DMS 273 (cell line): ENCODE measurements around the gene STT3B.
A peak's percentile ranks its signal among the peaks of the same experiment; 100 is the strongest.

Experiments used
- DNase-seq: peaks from one replicate; lab custom pipeline; 2025; ENCODE audit not compliant: unreplicated experiment; lab: John Stamatoyannopoulos, UW

STT3B gene

DNA sequence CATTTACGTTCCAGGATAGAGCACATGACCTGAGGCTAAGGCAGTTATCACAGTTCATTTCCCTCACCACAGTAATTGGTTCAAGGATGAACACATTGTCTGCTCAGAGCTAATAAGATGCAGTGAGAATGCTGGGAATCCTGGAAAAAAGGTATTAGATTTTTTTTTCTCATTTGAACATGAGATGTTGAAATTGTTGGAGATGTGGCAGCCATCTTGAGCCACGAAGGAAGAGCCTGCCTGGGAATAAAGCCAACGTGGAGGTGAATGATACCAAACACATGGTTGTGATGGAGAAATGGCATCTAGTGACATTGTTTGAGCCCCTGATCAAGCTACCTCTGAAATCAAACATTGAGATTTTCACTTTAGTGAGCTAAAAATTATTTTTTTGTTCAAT, 16.0 kb upstream of the STT3B start:
- no peak for DNase-seq

DNA sequence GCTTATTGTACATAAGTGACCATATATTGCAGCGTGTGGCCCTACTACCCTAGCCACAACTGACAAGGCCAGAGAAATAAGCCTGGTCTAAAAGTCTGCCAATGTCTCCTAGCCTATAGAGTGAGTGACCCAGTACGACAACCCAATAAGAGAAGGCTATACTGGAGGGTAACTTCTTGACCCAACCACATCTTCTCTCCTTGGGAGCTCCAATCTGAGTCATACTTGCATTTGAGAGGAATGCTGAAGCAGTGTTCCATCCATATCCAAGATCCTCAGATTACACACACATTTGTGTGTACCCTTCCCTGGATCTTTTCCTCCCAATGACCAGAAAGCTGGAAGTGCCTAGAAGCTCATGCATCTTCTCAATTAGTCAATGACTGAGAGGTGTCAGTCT, 11.3 kb upstream of the STT3B start:
- DNase-seq, result no peak

DNA sequence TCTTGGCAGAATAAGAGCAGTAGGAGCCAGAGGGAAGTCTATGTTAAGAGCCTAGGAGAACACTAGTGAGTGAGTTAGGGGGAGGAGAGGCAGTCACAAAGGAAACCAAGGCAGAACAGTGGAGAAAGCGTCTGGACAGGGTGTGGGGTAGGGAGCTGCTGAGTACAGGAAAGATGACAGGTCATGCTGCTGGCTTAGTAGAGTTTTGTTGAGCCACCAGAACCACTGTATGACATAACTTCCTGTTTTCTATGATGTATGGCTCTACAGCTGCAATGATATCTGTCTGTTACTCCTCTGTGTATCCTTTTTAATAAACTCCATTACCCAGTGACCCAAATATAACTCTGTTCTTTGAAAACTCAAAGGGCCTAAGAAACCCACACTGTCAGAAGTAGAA, 10.6 kb upstream of the STT3B start:
- DNase-seq, result no peak

GRCh38 chr3:31523543-31523942, 9.2 kb upstream of the STT3B start:
- DNase-seq, result peak; percentile 6

- DNase-seq, result no peak
Measured at GRCh38 chr3:31525532-31525931, 7.2 kb upstream of the STT3B start.

GRCh38 chr3:31529421-31529820, 3.3 kb upstream of the STT3B start:
- DNase-seq, result no peak

DNA sequence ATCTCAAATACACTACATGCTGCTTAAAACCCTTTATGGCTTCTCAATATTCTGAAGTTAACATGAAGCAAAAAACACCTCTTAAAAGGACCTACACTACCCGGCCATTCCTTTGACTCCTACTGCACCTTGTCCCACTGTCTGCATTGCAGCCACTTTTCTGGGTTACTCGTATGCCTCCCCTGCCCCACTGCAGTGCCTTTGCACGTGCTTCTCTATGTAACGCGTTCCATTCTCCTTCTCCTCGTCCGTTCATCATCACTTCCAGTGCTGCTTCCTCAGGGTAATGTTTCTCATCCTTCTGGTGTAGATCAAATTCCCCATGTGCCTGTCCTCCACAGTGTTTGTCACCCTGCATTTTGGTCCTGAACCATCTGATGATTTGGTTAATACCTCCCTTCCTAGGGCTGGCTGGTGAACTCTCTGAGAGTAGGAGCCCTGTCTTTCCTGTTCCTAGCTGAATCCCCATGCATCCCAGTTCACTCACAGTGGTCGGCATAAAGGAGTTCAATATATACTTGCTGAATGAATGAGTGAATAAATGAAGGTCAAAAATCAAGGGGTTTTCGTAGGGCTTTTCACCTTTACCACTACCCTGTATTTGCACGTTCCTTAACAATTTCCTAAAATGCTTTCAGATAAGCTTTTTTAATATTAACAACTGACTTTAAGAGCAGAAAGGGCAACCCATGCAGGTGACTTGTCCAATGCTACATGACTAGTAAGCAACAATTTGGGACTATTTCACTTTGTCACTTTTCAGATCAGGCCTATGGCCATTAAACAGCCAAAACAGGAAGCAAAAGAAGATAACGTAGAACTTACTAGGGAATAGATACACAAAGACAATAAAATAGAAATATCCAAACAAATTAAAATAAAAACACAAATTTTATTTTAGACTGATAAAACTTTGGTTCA, 2.4 kb upstream of the STT3B start:
- no peak for DNase-seq

DNA sequence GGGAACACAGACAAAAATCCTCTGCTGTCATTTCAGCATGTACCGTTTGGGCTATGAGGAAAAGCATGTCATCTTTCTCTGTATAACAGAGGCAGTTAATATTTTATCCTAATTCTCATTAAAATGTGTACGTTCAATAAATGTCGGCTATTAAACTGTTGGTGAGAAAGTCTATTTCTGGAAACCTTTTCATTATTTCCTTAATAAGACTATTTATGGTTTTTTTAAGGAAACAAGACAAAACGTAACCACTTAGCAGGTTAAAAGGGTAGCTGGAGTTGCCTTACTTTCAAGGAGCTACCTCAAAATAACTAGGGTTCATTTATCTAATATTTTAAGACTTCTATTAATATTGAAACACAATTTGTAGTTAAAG, 1.8 kb upstream of the STT3B start:
- no peak for DNase-seq

DNA sequence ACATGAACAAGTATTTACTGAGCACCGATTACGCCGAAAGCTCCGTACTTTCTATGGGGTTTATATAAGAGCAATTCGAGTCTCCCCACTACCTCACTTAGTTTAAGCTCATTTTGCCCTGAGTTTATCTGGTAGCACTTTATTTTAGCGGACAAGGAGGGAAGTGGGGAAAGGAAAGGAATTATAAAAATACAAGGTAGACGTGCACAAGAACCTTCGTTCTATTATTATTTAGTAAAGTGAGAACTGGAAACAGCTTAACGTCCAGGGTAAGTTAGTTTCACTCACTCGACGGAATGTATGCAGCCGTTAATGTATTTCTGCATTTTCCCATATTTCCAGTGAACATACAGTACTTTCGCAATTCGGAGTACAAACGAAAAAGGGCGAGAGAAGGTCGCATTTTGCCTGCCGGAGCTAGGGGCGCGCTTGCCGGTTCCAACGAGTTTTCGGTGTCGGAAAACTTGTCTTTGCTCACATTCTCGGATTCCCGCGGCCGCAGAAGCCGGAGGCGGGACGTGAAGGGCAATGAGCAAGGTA, 1.2 kb upstream of the STT3B start:
- DNase-seq, result peak; percentile 42

DNA sequence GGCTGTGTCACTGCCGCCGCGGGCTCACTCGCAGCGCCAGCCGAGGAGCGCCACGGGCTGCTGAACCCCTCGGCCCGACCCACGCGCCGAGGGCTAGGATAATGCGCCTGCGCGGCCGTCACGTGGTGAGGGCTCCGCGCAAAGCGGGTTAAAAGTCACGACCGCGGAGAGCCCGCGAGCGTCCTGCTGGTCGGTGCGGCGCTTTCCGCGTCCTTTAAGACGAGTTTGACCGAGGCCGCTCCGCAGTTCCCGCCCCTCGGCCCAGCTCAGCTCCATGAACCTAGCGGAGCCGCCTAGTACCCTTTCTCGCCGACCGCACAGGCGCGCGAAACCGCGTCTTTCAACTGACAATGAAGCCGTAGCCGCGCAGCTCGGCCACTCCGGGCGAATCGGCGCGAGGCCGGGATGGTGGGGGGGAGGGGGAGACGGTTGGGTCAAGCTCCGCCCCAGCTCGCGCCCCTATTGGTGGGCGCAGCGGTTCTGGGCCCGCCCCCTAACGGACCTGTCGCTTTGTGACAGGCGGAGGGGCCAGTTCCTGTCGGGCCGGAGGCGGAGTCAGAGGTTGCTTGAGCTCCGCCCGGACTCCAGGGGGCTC, 636 bp upstream of the STT3B start:
- DNase-seq, result peak; percentile 98

DNA sequence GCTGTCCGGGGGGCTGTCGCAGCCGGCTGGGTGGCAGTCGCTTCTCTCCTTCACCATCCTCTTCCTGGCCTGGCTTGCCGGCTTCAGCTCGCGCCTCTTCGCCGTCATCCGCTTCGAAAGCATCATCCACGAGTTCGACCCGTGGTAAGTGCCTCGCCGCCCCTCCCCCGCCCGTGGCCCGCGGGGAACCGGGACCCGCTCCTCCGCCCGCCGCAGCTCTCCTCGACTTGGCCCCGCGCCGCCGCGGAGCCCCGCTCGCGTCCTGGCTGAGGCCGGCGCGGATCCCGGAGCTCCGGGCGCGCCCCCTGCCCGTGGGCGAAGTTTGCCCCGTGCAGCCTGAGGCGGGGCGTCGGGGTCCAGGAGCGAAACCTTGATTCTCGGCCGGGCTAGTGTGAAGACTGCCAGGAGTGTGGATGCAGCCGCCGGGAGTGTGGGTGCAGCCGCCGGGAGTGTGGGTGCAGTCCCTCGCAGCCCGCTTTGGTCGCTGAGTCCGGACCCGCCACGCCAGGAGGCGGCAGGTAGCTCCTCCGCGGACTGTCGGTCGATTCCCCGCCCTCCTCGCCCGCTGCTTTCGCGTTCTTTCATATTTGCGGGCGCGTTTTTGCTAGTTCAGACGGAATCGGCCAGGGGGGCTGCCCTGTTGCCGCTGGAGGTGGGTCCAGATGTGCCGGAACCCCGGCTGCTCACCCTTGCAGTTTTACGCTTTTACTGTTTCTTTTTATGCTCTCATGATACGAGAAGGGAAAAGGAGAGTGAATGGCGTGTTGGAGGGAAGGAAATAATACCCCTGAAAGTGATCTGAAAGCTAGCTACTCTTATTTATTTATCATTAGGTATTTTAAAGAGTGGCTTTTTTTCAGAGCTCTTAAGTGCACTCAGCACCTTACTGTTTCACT, 692 bp downstream of the STT3B start:
- DNase-seq, result peak; percentile 68

DNA sequence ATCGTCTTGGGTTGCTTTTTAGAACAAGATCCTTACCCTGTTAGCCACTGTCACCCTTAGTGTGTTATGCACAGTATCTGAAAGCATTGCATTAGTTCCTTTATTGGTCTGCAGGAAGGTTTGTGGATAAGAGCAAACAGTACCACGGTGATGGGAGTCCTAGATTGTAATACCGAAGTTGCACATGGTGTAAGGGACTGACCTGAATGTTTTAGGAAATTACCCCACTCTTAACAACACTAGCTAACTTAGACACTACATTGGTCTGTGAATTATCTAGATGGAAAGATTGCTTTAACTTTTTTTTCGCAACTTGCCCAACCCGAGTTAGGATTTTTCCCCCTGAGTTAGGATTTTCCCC, 1.3 kb downstream of the STT3B start:
- peak; percentile 27 for DNase-seq

DNA sequence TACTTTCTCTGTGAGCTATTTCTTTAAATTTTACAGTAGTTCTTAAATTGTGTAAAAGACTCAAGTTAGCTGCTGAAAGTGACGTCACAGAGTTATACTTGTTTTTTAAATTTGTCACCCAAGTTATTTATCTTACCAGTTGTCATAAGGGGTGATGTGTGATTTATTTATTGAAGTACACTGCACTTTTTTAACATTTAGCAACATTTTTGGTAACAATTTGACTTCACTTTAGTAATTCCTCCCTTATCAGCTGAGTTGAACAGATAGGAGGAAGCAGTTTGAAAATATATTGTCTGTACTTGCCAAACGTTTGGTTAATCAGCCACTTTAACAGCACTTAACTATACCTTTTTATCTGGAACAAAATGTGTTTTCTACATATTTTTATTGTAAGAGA, 3.8 kb downstream of the STT3B start:
- no peak for DNase-seq

DNA sequence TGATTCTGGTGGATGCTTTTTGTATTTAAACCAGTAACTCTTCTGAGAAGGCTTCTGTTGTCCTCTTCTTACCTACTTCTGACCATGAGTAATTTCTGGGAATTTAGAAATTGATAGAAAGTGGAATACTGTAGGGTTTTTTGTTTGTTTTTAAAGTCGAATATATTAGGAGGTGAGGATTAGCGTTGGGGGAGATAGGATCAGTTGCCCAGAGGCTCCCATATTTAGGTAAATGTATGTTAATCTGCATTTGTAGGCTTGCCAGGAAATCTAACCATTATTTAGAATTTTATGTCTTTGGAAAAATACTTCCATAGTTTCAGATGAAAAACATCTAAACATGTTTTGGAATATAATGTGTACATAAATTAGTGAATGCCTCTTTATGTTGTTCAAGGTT, 6.1 kb downstream of the STT3B start:
- DNase-seq, result no peak

GRCh38 chr3:31539275-31539674, 6.5 kb downstream of the STT3B start:
- DNase-seq, result no peak

GRCh38 chr3:31541089-31541488, 8.4 kb downstream of the STT3B start:
- no peak for DNase-seq

GRCh38 chr3:31542246-31542645, 9.5 kb downstream of the STT3B start:
- no peak for DNase-seq

DNA sequence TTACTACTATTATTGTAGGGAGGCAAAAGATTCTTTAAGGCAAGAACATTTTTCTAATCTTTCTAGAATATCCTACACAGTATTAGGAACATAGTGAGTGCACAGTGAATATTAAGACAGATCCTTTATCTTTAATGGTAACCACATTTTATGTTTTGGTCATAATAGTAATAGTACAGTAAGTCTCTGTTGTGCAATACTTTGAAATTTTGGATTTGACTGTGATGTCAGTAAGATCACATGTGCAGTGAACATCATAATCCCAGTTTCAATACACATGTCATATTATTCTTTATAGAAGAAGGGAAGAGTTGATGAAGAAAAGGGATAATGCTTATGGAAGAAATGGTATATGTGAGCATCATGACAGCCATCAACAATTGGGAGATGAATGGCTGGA, 10.7 kb downstream of the STT3B start:
- DNase-seq, result no peak

GRCh38 chr3:31544634-31545033, 11.9 kb downstream of the STT3B start:
- no peak for DNase-seq

DNA sequence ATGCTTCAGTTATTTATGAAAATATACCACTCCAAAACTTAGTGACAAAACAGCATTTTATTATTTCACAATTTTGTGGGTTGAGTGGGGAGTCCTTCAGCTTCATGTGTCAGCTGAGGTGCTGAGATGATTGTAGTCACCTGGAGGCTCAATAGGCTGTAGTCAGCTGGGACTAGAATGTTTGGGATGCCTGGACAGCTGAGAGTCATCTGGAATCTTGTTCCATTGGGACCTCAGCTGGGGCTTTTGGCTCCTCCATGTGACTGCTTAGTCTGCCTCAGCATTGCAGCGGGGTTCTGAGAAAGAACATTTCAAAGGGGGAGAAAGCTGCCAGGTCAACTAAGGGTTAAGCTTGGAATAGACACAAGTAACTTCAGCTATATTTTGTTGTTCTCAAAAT, 13.4 kb downstream of the STT3B start:
- DNase-seq, result no peak

- no peak for DNase-seq
Measured at GRCh38 chr3:31546725-31547124, 14.0 kb downstream of the STT3B start.
